Stimulated activated CD4-positive, alpha-beta T cell treated with anti-CD3 and anti-CD28 coated beads, Interleukin-1b, Interleukin-23, amount 100 ng/mL, for 4 hours (primary cell): ENCODE data around the gene GAP43.
"Not testable (repeated sequence)": the region's sequence is repeated elsewhere in the genome, so short reads cannot be mapped to it uniquely, and the experiment has no call there.

ENCODE experiments used
- DNase-seq, 2 donors: peaks; one replicate each; pipeline ENCODE4 v3.0.0-alpha.2; 2020; ENCODE audit warnings: low read depth in 2 of 2

Gene GAP43

DNA sequence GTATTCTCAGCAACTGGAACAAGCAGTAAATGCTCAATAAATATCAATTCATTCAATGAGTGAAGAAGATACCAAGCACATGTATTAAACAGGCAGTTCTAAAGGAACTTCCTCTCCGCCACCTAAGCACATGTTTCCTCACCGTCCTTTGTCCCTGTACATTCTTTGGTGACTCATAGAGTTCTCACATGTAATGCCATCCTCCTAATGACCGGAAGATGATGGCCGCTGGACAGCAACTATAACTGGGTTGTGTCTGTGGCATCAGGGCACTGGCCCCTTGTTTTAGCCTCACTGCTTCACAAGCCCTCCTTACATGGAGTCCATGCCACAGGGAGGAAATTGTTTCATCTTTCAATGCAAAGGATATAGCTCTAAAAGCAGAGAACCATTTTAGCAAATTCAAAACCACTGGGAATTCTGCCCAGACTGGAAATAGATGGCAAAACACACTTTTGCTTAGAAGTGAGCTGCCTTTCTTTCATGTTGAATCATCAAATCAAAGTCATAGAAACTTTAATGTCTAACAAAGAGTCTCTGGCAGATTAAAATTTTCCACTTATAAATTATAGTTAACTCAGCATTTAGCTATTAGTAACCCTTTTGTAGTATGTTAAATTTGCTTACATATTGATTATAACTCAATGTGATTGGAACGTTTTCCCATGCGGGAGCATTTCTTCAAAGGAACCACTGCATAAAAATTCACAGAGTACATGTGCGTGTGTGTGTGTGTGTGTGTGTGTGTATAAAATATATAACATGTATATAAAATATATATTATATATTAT lies 74.1 kb downstream of the GAP43 start:
- no peak for DNase-seq

DNA sequence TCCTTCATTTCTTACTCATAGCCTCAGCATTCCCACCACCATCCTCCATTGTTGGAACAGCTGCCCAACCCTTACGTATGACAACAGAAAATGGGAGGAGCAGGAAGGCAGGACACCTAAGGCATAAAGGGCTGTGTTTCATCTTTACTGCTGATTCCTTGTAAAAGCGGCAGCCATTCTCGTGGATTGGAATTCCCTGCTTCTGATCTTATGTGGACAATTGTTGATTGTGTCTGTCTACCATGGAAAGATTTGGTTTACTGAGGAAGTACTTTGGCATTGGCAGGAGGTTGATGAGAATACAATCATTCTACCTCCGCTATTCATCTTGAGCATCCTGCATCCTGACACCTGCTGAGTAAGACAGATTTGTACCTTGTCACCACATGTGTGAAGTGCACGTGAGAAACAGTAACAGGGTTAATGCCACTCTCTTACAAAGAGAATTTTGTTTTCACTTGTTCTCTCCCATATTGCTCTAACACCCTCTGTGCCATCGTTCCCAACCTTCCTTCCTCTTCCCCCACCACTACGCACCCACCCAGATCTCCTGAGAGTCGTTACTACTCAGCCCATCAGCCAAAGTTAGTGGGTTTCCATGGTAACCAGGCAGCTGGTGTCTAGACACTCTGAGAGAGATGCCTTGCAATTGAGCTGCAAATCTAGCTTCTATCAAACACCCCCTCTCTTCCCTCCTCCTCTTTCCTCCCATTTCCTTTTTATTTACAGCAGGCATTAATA lies 75.7 kb downstream of the GAP43 start:
- no peak for DNase-seq

DNA sequence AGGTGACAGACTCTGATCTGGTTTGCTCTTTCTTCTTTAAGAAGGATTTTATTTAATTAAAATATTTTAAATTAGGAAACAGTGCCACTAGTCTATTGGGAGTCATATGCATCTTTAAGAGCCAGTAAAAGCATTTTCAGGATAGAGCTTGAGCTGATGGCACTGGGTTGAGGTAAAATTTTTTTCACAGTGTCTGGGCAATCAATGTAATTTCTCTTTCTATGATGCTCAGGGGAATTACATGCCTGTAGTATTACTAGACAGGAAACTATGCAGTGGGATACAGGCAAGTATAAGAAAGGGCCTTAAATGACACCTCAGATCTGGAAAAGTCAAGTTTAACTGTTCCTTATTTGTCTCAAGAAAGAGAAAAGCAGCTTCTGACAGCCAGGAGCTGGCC lies 76.4 kb downstream of the GAP43 start:
- DNase-seq = no peak

DNA sequence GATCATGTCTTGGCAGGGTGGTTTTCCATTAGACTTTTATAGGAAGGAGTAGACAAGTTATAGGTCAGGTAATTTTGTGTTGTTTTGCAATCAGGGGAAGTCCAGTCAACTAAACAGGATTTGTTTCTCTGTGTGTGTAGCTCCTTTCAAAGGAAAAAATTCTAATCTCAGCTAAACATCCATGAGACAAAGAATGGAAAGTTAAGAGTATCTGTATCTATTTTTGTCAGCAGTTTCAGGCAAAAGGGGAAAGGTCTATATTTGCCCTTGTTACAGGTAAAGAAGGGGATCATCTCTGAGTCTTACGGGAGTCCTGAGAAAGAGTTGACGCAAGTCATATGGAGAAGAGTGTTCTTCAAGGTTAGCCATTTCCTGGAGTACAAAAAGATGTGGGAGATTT lies 79.3 kb downstream of the GAP43 start:
- no peak for DNase-seq

DNA sequence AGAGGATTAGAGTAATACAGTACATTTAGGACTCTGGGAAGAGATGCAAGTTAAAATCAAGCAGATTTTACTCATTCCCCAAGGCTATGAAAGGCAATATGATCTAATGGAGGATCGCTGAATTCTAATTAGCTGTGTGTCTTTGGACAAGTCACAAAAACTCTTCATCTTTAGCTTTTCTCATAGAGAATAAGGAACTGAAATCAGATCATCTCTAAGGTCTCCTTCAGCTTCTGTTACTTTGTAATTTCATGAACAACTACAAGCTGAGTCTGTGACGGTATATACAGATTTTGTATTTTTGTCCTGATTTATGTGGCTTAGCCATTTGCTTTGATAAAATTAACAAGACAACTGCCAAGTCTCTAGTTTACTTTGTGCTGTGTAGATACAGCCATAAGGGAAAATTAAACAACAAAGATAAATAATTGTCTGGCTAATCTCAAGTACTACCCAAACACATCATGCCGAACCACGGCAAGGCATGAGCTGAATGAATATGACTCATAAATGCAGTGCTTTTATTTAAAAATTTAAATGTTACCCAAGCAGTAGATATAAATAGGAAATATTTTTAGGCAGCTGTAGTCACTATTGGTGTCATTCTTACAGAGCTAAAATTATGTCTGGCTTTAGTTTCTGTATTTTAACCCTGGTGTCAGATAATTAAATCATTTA lies 81.5 kb downstream of the GAP43 start:
- no peak for DNase-seq

DNA sequence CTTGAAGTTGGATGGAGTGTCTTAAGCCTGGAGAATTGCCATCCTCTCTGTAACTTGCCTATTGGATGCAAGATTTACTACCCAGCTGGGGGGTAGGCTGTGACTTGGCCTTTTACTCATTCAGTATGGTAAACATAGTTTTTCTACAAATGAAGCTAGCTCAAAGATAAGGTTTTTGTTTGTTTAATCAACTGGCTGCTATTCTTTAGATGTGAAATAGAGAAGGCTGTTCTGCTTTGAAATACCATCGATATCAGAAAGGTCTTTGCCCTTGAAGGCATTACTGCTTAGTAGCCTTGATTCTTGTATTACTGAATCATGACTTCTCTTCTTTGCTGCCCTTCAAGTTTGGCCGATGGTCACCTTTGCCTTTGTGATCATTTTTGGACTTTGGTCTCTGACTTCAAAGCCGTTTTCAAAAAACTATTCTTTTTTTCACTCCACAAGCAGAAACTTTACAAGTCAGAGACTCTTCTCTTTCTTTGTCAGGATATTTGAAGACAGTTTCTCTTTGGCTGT lies 83.1 kb downstream of the GAP43 start:
- no peak for DNase-seq

DNA sequence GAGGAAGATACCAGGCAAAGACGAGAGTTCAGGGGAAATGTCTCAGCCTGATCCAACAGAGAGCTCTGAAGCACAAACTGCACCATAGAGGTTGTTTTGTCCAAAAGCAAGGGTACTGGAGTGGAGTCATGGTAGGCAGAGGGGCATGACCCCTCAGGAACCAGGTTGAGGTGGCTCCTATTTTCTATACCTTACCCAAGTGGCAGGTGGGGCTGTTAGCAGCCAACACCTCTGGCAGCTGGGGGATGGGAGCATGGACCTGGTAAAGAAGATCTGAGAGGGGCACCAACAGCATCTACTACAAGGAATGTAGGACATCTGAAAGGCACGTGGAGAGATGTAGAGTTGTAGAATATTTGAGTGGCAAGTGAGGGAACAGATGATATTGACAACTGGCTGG lies 85.2 kb downstream of the GAP43 start:
- DNase-seq = no peak

DNA sequence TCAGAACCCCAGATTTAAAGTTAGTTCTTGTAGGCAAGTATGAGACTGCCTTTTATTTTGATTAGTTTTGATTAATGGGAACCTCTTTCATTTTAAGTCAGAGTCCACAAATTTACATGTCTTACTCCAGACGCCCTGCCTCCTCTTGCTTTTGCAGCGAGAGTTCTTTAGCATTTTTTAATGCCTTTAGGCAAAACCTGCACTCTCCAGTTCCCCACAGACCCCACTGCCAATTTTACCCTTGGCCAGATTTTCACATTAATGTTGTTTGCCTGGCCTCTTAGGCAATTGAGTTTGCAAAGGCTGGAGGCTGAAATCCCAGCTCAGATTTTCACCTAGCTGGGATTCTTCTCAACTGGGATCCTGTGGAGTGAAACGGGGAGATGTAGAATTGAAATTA lies 85.8 kb downstream of the GAP43 start:
- no peak for DNase-seq

DNA sequence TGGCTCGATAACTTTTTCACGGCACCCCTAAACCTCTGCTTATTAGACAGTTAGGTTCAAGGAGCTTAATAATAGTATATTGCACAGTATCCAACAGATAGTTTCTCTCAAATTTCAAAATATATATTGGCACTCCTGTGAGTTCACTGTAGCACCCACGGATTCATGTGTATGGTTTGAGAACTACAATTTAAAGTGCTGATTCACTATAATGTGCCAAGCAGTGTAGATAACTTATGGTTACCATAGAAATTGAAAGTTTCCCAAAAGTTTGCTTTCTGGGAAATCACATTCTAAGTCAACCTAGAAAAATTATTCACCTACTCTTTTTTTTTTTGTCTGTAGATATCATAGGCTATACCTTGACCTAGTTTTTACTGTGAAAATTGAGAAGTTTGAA lies 86.6 kb downstream of the GAP43 start:
- no peak for DNase-seq

DNA sequence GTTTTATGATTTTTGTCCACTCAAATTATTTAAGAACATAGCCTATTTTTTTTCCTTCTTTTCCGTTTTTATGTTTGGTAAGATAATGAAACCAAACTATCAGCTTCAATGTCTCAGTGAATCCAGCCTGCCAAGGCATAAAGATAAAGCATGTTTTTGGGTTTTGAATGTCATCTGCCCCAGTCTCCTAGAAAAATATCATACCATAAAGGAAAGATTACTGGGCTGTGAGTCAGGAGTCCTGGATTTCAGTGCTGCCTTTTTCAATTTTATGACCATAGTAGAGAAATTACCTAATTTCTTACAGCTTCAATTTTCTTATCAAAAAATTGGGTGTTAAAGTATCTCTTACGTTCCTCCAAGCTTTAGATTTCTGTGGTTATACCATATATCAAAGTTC lies 87.5 kb downstream of the GAP43 start:
- DNase-seq = no peak

DNA sequence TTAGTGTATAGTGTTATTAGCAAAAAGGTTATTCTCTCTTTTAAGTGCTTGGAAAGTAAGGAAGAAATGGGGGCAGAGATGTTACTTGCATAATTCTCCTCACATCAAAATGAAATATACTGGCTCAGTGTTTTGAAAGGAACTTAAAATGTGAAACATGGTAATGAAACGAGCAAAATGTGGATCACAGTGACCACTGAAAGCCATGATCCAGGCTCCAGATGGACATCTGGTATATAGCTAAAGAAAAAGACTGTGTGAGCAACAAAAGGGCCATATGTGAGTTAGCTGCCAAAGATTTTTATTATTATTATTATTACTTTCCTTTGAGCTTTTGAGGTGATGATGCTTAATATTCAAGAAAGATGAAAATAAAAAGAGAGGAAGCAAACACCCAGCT lies 89.6 kb downstream of the GAP43 start:
- DNase-seq = no peak

DNA sequence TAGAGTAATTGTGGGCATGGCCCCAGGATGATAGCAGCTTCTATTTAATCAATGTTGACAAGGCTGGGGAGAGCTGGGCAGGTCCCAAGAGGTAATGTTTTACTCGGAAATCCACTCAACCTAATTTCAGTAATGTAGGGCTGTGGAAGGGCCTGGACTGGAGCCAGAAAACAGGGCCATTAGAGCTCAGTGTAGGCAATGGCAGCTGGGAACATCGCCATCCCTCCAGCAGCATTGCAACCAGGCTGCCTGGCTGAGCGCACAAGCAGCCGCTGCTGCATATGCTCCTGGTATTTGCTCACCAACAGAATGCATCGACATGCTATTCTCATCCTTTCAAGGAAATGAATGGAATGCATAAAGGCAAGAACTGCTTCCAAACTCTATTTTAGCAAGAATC lies 90.0 kb downstream of the GAP43 start:
- DNase-seq = no peak

DNA sequence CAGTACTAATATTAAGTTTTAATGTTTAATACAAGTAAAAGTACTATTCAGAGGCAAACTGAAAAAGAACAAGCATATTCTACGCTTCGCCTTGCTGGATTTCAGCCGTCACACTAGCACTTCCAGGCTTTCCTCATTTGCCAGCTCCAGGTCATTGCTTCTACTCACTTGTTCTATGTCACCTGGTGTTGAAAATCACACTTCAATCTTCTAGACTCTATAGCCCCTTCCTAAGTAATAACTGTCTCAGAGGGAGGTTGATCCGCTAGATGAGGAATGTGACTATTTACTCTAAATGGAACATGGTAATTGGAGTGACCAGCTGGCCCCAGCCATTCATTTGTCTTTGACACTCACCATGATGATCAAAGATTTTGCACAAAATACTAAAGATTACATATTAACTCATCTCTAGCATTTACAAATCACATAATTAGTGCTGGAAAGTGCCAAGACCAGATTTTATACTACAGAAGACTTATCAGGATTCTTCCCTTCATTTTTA lies 92.0 kb downstream of the GAP43 start:
- DNase-seq = no peak

DNA sequence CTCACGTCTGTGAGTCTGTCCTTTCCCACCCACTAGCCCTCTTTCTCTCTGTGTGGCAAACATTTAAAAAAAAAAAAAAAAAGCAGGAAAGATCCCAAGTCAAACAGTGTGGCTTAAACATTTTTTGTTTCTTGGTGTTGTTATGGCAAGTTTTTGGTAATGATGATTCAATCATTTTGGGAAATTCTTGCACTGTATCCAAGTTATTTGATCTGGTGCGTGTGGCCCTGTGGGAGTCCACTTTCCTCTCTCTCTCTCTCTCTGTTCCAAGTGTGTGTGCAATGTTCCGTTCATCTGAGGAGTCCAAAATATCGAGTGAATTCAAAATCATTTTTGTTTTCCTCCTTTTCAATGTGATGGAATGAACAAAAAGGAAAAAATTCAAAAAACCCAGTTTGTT lies 97.7 kb downstream of the GAP43 start:
- DNase-seq = no peak

DNA sequence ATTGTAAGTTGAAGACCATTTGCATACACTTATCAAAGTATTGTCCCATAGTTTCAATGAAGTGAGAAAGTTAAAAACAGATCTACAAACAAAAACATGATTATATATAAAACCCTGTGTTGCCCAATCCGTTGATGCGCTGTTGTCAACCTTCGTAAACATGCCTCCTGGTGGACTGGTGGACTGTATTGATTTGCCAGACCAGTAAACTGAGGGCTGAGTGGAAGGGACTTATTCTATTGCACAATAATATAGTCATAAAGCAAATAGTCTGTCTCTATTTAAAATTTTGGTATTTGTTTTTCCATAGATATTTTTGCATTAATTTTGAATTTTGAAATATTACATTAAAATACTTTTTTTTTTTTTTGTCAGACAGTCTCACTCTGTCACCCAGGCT lies 102.5 kb downstream of the GAP43 start:
- no peak for DNase-seq

DNA sequence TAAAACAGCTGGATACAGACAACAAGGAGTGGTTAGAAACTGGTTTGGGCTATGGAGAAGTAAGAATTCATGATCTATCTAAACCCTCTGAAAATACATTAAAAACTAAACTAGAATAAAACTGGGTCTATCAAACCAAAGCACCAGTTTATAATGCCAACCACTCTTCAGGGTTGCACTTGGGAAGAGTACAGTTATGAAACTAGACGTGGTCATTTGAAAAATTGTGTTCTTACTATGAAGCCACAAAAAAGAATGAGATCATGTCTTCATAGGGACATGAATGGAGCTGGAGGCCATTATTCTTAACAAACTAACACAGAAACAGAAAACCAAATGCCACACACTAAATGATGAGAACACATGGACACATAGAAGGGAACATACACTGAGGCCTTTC lies 103.8 kb downstream of the GAP43 start:
- no peak for DNase-seq

DNA sequence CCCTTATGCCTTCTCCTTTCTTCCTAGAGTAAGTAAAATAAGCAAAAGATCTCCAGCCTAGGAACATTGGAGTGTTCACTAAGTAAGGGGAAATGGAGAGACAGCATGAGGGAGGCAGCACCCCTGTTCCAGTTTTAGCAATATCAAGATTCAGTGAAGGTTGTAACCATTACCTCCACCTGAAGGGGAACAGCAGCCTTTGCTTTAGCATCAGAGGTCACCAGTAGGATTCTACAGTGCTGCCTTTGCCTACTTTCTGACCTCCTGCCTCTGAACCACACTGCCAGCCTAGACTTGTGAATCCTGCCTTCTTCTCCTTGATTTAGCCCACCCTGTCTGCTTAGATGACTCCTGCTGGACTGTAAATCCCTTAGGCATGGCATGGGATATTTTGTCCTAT lies 104.7 kb downstream of the GAP43 start:
- DNase-seq = no peak

DNA sequence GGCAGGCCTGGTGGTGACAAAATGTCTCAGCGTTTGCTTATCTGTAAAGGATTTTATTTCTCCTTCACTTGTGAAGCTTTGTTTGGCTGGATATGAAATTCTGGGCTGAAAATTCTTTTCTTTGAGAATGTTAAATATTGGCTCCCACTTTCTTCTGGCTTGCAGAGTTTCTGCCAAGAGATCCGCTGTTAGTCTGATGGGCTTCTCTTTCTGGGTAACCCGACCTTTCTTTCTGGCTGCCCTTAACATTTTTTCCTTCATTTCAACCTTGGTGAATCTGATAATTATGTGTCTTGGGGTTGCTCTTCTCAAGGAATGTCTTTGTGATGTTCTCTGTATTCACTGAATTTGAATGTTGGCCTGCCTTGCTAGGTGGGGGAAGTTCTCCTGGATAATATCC lies 113.0 kb downstream of the GAP43 start:
- not testable (repeated sequence) for DNase-seq

DNA sequence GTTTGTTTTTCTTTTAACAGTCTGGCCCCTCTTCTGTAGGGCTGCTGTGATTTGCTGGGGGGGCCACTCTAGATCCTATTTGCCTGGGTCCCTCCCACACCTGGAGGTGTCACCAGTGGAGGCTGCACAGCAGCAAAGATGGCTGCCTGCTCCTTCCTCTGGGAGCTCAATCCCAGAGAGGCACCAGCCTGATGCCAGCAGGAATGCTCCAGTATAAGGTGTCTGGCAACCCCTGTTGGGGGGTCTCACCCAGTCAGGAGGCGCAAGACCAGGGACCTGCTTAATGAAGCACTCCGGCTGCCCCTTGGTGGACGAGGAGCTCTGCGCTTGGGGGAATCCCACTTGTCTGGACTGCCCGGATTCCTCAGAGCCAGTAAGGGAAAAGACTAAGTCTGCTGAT lies 118.3 kb downstream of the GAP43 start:
- no peak for DNase-seq

DNA sequence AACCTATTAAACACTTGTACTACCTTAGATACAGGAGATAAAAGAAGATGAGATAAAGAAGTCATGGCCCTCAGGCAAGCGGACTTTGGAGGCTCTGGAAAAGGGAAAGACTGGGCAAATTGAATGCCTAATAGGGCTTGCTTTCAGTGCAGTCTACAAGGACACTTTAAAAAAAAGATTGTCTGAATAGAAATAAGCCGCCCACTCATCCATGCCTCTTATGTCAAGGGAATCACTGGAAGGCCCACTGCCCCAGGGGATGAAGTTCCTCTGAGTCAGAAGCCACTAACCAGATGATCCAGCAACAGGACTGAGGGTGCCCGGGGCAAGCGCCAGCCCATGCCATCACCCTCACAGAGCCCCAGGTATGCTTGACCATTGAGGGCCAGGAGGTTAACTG lies 121.2 kb downstream of the GAP43 start:
- not testable (repeated sequence) for DNase-seq

DNA sequence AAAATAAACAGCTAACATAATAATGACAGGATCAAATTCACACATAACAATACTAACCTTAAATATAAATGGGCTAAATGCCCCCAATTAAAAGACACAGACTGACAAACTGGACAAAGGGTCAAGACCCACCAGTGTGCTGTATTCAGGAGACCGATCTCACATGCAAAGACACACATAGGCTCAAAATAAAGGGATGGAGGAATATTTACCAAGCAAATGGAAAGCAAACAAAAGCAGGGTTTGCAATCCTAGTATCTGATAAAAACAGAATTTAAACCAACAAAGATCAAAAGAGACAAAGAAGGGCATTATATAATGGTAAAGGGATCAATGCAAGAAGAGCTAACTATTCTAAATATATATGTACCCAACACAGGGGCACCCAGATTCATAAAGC lies 129.7 kb downstream of the GAP43 start:
- not testable (repeated sequence) for DNase-seq

DNA sequence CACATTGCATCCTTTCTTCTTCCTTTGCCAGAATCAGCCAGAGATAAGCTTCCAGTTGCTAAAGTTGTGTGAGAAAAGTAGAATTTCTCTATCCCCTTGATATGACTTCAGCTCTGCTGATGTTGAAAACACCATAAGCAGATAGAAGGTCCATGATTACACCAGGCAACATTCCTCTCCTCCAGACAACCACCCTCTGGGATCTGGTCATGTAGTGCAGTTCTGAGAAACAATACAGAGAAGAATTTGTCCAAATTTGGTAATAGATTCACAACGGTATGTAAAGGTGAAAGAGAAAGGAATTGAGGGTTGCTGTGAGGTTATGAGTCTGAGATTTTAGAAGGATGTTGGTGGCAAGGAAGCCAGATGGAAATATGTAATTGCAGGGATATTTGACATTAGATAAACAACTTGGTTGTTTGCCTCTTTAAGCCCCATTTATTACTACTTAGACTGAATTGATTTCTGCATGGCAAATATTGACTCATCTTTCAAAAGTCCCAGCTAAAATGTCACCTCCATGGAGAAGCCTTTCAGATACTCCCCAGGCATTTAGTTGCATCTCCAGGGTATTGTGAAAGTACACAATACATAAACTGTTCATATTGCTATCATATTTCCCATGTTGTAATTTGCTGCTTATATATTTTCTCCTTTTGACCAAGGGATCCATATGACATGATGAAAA lies 134.9 kb downstream of the GAP43 start:
- no peak for DNase-seq
